HG03095 (cell line): ENCODE measurements around the gene MANBA.

ENCODE experiments used
- ATAC-seq: cut with Tn5 transposase; IDR thresholded peaks from one replicate; pipeline ENCODE4 v1.9.1; 2021; ENCODE audit warnings: moderate library complexity; ENCODE audit not compliant: unreplicated experiment

Gene MANBA

GRCh38 chr4:102760645-102761295 lies at the start of gene MANBA:
Gene MANBA, minus strand, starts transcription at chr4:102760968. Its CDS starts 74 bp downstream, at chr4:102760894.
- peak; percentile 93 for ATAC-seq

DNA sequence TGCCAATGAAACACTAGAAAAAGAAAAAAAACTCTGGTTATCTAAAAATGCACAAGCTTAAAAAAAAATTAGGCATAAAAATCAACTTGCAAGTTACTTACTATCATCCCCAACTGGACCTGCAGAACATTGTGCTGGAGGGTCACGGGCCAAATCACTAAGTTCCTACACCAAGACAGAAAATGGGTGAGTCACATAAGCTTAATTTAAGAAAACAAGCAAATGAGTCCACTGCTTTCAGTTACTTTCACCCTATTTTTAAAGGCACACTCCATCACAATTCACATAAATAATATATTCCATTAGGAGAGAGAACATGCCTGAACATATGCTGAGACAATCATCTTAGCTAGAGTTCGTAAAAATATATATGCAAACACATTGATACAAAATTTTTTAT lies 48.9 kb upstream of the MANBA start:
- ATAC-seq: no peak

GRCh38 chr4:102809190-102809589 lies 48.4 kb upstream of the MANBA start:
- ATAC-seq: peak; percentile 75

GRCh38 chr4:102808009-102808408 lies 47.2 kb upstream of the MANBA start:
- no peak for ATAC-seq

DNA sequence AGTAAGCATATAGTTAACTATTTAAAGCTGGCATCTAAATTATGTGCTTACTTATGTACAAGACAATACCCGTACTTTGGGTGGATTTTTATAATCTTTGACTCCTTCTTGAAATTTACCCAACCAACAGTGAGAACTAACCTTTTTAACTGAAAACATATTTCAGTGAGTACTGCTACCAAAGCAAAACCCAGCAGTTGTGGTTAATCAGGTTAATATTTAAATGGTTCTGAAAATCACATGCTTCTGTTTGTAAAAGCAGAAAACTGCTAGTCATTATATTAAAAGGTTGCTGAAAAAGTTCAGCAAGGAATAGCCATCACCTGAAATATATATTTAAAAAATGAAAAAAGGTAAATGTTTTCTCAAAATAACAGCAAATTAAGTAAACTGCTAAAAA lies 46.6 kb upstream of the MANBA start:
- no peak for ATAC-seq

GRCh38 chr4:102799816-102800215 lies 39.0 kb upstream of the MANBA start:
- ATAC-seq: no peak

DNA sequence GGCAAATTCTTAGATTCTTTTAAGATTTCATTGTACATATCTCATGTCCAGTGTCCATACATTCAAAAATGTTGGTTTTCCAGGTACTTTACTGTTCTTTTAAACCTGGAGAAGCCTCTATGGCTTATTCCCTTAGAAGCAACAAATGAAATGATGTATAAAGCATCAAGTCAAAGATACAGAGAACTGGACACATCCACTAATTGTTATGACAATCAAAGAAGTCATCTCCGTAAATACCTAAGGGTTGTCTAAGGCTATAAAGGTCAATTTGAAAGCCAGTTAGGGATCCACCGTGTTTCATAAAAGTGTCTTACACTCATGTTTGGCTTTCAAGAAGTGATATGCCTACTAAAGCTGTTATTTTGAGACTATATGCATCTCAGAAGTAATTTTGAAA lies 34.2 kb upstream of the MANBA start:
- ATAC-seq: no peak

DNA sequence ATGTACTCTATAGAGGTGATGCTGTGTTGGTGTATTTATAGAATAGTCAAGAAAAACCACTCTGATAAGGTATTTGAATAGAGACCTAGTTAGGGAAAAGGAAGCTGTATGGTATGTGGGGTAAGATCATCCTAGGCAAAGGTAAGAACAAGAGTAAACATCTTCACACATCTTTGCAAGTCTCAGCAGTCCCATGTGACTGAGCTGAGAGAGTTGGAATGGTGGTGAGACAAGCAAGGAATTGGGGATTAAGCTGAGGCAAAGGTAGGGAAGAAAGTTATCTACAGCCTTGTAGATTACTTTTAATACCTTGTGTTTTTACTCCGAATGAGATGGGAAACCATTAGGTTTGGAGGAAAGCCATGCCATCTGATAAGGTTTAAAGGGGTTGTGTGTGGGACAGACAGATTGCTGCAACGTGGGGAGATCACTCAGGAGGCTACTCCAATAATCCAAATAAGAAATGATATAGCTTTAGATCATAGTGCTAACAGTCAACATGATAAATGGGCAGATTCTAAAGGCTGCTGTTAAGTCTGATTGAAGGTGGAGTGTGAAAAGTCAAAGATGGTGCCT lies 31.7 kb upstream of the MANBA start:
- ATAC-seq: no peak

DNA sequence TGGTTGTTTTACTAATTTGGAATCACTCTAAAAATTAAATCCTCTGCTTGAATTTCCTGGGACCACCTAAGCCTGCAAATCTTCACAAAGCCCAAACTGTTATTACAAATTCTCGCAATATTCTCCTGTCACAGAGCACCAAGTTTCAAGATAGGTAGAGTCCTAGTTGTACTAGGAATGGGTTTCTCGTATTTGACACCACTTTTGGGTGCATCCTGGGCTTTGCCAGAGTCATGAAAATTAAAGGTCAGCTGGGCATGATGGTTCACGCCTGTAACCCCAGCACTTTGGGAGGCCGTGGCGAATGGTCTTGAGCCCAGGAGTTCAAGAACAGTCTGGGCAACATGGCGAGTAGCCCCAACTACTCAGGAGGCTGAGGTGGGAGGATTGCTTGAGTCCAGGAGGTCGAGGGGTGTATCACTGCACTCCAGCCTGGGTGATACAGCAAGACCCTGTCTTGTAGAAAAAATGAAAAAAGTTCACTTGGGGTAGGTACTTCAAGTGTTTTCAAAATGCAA lies 30.6 kb upstream of the MANBA start:
- no peak for ATAC-seq

GRCh38 chr4:102789317-102789717 lies 28.5 kb upstream of the MANBA start:
- no peak for ATAC-seq

DNA sequence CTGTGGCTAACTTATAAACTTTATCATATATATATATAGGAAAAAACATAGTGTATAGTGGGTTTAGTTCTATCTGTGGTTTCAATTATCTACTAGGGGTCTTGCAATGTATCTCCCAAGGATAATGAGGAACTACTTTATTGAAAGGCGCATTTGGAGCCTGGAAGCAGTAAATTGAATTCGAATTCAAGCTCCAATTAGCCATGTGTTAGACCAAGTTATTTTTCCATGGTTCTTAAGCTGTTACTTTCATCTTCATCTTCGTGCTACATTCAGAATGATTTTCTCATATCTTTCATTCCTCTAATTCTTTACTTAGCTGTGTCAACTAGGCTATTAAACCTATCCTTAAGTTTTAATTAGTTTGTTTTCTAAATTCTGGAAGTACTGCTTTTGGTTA lies 27.2 kb upstream of the MANBA start:
- ATAC-seq: no peak

DNA sequence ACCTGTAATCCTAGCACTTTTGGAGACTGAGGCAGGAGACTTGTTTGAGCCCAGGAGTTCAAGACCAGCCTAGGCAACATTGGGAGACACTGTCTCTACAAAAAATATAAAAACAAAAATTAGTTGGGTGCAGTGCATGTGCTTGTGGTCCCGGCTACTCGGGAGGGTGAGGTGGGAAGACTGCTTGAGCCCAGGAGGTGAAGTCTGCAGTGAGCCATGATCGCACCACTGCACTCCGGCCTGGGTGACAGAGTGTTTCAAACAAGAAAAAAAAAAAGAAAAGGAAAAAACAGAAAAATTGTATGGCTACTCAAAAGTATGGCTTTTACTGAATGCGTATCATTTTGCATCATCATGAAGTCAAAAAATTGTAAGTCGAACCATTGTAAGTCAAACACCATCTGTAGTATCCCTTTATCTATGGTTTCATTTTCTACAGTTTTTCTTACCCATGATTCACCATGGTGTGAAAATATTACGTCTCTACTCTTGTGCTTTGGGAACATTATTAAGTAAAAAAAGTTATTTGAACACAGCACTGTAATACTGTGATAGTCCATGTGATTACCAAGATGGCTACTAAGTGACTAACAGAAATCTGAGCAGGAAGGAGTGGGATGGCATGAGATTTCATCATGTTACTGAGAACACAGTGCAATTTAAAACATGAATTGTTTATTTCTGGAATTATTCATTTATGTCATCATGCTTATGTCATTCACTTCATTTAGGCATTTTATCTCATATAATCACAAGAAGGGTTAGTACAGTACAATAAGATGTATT lies 26.5 kb upstream of the MANBA start:
- no peak for ATAC-seq

GRCh38 chr4:102786279-102786678 lies 25.5 kb upstream of the MANBA start:
- no peak for ATAC-seq

DNA sequence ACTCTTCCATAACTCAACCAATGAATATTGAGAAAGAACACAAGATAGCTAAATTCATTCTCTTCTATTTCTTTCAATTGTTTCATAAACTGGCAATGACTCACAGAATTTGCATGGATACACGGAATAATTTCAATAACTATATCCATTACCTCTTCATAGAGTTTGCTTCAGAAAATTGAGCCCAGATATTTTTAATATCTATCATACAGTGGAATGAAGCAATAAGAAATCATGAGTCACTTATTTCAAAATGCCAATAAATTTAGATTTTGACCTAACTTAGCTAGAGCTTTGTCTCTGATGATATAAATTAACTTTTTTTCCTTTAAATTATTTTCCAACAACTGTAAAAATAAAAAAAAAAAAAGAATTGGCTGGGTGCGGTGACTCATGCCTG lies 22.2 kb upstream of the MANBA start:
- no peak for ATAC-seq

DNA sequence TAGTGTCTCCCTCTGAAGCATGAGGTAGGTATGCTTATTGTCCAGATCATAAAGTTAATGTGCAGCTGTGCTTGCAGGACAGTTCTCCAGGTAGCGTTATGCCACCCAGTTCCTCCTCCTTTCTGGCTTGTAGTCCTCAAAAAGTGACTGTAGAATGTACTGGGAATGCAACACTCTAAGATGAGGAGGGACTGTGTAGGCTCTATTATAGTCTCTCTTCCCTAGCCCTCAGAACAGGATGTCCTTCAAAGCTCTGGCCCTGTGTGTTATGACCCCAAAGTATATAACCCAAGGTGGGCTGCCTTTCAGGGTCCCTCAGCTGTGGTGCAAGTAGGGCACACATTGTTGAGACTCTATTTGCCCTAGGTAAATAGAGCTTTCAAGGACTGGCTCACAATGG lies 20.8 kb upstream of the MANBA start:
- ATAC-seq: no peak

DNA sequence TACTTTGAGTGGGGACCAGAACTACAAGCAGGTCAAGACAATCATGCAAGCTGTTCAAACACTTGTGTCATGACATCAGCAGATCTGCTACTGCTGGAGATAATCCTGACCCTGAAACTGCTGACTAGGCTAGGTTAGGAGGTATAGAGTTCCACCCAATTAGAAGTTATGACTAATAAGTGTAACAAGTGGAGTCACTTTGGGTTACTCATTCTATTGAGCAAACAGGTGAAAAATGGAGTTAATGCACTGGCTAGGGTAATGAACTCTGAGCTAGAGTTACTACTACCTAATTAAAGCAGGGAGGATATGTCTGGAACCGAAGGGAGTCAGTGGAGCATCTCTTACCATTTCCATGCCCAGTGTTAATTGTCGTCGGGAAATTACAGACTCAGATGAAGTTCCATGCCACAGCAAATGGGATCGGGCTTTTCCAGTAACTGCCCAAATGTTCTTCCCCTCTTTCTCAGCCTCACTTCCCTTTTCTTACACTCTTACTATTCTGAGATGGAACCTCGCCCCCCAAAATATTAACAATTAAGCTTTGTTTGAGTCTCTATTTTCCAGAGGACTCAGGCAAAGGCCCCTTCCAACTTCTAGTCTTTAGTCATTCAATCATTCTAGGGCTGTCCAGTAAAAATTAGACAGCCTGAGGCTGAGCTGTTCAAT lies 19.8 kb upstream of the MANBA start:
- ATAC-seq: no peak

GRCh38 chr4:102779204-102779603 lies 18.4 kb upstream of the MANBA start:
- no peak for ATAC-seq

- no peak for ATAC-seq
Observed at GRCh38 chr4:102778720-102779119, 18.0 kb upstream of the MANBA start.

GRCh38 chr4:102775805-102776204 lies 15.0 kb upstream of the MANBA start:
- ATAC-seq: no peak

GRCh38 chr4:102774254-102774653 lies 13.5 kb upstream of the MANBA start:
- no peak for ATAC-seq

GRCh38 chr4:102772738-102773340 lies 12.1 kb upstream of the MANBA start:
- no peak for ATAC-seq
